Head of caudate nucleus (tissue), 42 donors: ENCODE results near the gene ENOX1.

Experiments
- DNase-seq, 42 donors: peaks; one replicate each; pipeline versions ENCODE4 v3.0.0 to v3.0.0-alpha.2; 2020 to 2021; ENCODE audit warnings: mixed read lengths in 7 of 42
- intact Hi-C: fragments of 100-400 bp; cut with DNase I; formaldehyde crosslinking; loops from one replicate; pipeline ENCODE4 v1.15.0; 2022

ENOX1 gene

GRCh38 chr13:43270130-43270830 is 516.5 kb downstream of the ENOX1 start:
- intact Hi-C loops: no loop called here

GRCh38 chr13:43269037-43269481 is 517.7 kb downstream of the ENOX1 start:
- no peak for DNase-seq
- intact Hi-C loops: no loop called here

More at GRCh38 chr13:43270130-43270830, 516.5 kb downstream of the ENOX1 start:
- DNase-seq: no peak

GRCh38 chr13:43268632-43269031 is 518.1 kb downstream of the ENOX1 start:
- no peak for DNase-seq
- intact Hi-C loops: no loop called here

- DNase-seq: no peak
- intact Hi-C loops: no loop called here
These were observed 518.9 kb downstream of the ENOX1 start for GRCh38 chr13:43267916-43268315.

DNA sequence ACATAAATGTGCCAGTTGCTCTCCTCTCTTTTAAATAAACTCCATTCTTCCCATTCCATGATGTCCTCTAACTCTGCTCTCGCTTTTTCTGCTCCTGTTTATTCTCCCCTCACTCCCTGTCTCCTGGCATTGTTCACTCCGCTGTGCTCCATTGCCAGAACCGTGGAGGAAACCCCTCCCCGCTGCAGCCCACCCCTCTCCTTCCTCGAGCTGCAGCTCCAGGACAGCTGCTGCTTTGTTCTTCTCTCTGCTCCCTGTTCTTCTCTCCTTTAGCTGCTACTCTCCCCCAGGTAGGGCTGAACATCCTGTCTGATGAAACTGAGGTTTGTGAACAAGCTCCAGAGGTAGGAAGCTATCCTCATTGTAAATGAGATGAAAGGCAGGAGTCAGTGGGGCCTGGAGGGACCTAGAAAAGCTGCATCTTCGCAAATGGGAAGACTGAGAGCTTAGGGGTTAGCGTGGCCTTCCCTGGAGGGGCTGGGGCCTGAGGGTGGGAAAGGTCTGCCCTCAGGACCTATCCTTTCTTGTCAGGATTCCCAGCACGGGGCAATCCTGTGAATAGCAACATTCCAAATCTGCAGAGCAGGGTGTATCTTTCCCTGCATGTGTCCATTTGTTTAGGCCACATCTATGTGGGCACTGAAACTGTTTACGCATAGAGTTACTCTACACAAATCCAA is 519.7 kb downstream of the ENOX1 start:
- intact Hi-C loops: no loop called here
- no peak for DNase-seq

DNA sequence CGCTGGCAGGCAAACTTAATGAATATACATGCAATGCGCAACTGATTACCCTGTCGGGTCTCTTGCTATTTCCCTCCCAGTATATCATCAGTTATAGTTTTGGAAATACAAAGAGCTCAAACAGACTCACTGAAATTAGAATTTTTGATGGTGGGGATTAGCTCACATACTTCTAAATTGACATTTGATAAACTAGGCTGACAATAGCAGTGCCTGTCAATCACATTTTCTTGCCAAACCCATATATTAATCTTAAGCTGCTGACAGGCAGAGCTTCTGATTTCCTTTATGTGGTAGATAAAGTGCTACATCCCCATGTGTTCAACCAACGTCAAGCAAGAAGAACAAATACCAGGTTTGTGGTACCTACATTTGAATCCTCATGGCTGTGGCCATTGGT is 521.7 kb downstream of the ENOX1 start:
- no peak for DNase-seq
- intact Hi-C loops: no loop called here

DNA sequence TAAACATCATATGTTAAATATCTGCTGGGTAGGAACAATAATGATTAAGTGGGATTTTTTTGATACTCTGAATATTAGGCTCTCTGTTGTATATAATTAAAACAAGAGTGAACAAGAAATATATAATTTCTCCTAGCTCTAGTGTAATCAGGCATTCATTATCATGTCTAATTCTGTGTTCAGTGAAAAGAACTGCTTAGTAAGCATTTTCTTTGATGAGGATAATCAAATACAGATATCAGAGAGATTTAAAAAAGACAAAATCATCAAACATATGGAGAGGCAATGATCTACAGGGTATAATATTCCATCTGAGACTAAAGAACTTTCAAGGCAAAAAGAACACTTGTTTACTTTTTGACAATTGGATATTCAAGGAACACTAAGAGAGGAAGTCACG is 522.3 kb downstream of the ENOX1 start:
- intact Hi-C loops: no loop called here

DNA sequence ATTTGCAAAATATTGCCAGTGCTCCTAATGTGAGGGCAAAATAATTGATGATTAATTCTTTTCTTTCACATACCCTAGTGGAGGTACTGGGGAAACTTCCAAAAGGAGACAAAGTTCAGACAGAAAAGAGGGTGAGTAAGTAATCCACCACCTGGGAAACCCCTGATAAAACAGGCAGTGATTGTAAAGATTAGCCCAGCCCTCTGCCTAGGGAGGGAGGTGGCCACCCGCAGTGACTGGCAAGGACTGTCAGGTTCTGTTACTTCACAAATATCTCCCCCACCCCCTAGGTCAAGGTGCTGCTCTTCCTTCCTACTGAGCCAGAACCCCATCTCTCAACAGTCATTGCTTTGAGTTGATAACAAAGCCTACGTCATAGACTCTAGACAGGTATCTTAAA is 523.7 kb downstream of the ENOX1 start:
- intact Hi-C loops: no loop called here
- no peak for DNase-seq

More for the DNA sequence above, 522.3 kb downstream of the ENOX1 start:
- DNase-seq: no peak

GRCh38 chr13:43260999-43261398 is 525.8 kb downstream of the ENOX1 start:
- no peak for DNase-seq
- intact Hi-C loops: no loop called here

- DNase-seq: no peak
- intact Hi-C loops: no loop called here
These were observed 528.0 kb downstream of the ENOX1 start for GRCh38 chr13:43258771-43259170.

DNA sequence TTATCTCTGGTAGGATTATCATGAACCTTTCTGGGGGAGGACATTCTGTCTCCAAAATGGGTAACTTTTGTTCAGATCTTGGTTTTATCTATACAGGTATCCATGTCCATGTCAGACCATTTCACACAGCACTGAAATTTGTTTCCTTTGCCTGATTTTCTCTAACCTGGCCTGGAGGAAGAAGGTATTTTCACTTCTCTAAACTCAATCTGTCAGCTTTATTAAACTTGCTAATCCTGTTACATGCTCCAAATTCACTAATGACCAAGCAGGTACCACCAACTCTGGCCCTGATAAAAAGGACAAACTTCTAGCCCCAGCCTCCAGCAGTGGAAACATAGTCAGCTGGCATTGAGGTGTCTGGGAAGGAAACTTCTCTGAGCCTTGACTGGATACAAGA is 529.0 kb downstream of the ENOX1 start:
- intact Hi-C loops: no loop called here

DNA sequence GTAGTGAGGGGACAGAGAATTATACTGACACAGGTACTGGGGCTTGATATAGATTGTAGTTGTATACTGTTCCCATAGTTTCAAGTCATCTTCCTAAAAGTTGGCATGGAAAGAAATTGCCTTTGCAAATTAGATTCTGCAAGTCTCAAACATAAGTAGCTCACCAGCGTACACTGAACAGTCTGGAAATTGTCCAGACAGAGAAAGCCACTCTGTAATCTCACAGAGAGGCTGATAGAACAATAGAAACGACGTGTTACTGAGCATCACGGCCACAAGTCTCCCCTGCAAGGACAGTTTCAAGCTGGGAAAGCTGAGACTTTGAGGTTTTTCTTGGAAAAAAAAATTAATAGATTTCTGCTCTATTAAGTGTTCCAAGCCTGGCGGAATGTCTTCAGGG is 534.8 kb downstream of the ENOX1 start:
- DNase-seq: no peak
- intact Hi-C loops: no loop called here

More for the DNA sequence above, 529.0 kb downstream of the ENOX1 start:
- DNase-seq: no peak

- intact Hi-C loops: no loop called here
- no peak for DNase-seq
These were observed 540.4 kb downstream of the ENOX1 start for GRCh38 chr13:43246382-43246781.

DNA sequence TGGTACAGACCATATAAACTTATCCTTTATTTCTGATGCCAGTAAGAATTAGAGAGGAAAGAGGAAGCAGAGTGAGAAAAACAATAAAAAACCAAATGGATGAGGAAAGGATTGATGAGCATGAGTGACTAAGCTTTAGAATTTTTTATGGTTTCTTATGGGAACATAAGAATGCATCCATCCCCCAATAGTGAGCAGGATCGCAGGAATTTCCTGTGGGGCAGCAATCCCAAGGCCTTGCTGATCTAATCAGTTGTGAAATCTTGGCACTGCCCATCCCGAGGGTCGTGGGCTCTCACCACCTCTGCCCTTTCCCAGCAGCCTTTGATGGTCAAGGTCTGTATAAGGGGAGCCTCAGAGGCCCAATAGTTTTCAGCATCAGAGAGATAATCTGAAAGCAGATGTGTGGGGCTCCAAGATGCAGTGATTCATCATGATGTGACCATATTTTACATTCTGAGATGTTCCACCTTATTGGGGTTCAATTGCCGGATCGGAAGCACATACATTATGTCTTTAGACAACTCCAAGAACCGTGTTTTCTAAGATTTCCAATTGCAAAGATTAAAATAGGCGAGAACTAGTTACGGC is 541.3 kb downstream of the ENOX1 start:
- intact Hi-C loops: no loop called here
- no peak for DNase-seq

- no peak for DNase-seq
- intact Hi-C loops: no loop called here
These were observed 542.3 kb downstream of the ENOX1 start for GRCh38 chr13:43244481-43244880.

GRCh38 chr13:43243711-43244110 is 543.1 kb downstream of the ENOX1 start:
- intact Hi-C loops: no loop called here
- no peak for DNase-seq

DNA sequence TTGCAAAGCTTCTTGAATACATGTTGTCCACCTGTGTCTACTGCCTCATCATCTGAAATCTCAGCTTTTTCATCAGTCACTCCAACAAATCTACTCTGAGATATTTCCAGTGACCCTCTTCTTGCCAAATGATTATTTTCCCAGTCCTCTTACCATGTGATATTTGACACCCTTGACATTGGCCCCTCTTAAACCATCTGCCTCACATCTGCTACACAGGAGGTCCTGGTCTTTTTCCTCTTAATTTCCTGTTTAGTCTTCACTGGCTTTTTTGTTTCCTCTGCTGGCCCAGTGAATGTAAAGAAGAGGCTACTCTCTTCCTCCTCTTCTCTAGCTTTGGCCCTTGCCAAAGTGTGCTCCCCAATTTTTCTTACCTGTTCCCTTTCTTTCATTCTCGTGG is 544.7 kb downstream of the ENOX1 start:
- intact Hi-C loops: no loop called here
- DNase-seq: no peak

GRCh38 chr13:43240278-43240677 is 546.5 kb downstream of the ENOX1 start:
- intact Hi-C loops: no loop called here

DNA sequence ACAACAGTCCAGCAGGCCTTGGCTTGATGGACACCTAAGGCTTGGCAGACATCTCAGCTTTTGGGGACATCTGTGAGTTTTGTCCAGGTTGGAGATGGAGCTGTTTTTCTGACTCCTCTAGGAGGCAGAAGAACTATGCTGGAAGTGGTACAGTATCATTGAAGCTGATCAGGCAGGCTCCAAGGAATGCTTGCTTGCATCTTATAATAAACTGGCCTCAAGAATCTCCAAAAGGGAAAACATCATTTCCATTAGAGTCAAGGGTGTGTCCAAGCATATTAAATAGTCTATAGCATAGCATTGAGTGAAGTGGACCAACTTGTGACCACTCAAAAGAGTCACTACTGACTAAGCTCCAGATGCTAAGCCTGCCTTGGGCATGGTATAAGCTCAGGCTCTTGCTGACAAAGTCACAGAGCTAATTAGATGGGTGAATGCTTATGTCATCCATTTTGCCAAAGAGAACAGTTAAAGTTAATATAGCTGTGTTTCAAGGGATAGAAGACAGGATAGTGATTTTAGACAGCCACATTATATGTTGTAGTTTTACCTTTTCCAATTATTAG is 547.4 kb downstream of the ENOX1 start:
- no peak for DNase-seq
- intact Hi-C loops: no loop called here

More at GRCh38 chr13:43240278-43240677, 546.5 kb downstream of the ENOX1 start:
- no peak for DNase-seq
